Naive thymus-derived CD8-positive, alpha-beta T cell (primary cell): Measurements from ENCODE around the gene DCLK1. TPM values are rescaled to one million over a fixed set of nuclear protein-coding genes. Genes with fewer than 3 reads are reported as not detected.
"Not testable (repeated sequence)": the region's sequence is repeated elsewhere in the genome, so short reads cannot be mapped to it uniquely, and the experiment has no call there.

Experiments
- ATAC-seq, 2 donors: fragments of 150-1000 bp; cut with Tn5 transposase in 1 of 2; sonication (Bioruptor Pico), chemical (Tn5 transposase) in 1 of 2; 1 replicate in 1 of 2; 2 replicates in 1 of 2; pipeline ENCODE4 v1.10.0; 2021; ENCODE audit warnings: mild to moderate bottlenecking in 2 of 2, moderate library complexity in 2 of 2
- POLR2A ChIA-PET: fragments of 350-600 bp; sonication (Branson Sonifier 250); formaldehyde crosslinking; loops from one replicate; lab custom pipeline; 2021; ENCODE audit warnings: antibody characterized with exemption; lab: Charles Lee
- DNase-seq, 10 donors: peaks; one replicate each; pipeline versions ENCODE4 v3.0.0 to v3.0.0-alpha.2; 2020 to 2022
- H3K27ac Mint-ChIP-seq, 10 donors: one replicate each; pipeline ENCODE4 v1.8.0; 2020 to 2022; ENCODE audit warnings: mild to moderate bottlenecking in 10 of 10, mixed read lengths in 10 of 10, moderate library complexity in 4 of 10, inconsistent platforms in 1 of 10
- H3K27me3 Mint-ChIP-seq, 5 donors: one replicate each; pipeline ENCODE4 v1.8.0; 2021 to 2022; ENCODE audit warnings: mixed read lengths in 5 of 5
- H3K36me3 Mint-ChIP-seq, 3 donors: one replicate each; pipeline ENCODE4 v1.8.0; 2020 to 2022; ENCODE audit warnings: mixed read lengths in 3 of 3, mild to moderate bottlenecking in 2 of 3, inconsistent platforms in 1 of 3
- H3K4me1 Mint-ChIP-seq, 4 donors: one replicate each; pipeline ENCODE4 v1.8.0; 2021 to 2022; ENCODE audit warnings: mixed read lengths in 4 of 4
- H3K4me3 Mint-ChIP-seq, 10 donors: one replicate each; pipeline ENCODE4 v1.8.0; 2020 to 2022; ENCODE audit warnings: mild to moderate bottlenecking in 10 of 10, mixed read lengths in 10 of 10, moderate library complexity in 6 of 10, inconsistent platforms in 1 of 10
- H3K9me3 Mint-ChIP-seq, 9 donors: one replicate each; pipeline ENCODE4 v1.8.0; 2020 to 2022; ENCODE audit warnings: mixed read lengths in 9 of 9, mild to moderate bottlenecking in 3 of 9, inconsistent platforms in 1 of 9, moderate library complexity in 1 of 9
- polyA plus RNA-seq, 3 donors: library from polyadenylated mRNA; unstranded; fragments of 300-500 nt; fragmentation: Illumina TruSeq; gene quantifications; one replicate each; pipeline ENCODE4 v1.2.3, GENCODE V29; 2021
- total RNA-seq, 8 experiments: library from RNA in 2 of 8; stranded (reverse) in 2 of 8; gene quantifications; one replicate each; pipeline ENCODE4 v1.2.3 and lab custom pipeline; 2021 to 2026

DCLK1 gene
- total and polyA plus RNA-seq, 5 experiments from 2014 or later = not detected

- POLR2A ChIA-PET = no interaction called here
- DNase-seq (no peak), ATAC-seq (no peak)
- no peaks in the 10 kb centered on the region for H3K36me3 Mint-ChIP-seq
- H3K4me1 Mint-ChIP-seq = no peaks in the 10 kb centered on the region
- H3K4me3 Mint-ChIP-seq = no peak overlapping the region
- no peak overlapping the region for H3K27ac Mint-ChIP-seq
- H3K9me3 Mint-ChIP-seq = peaks cover 0 to 18% (median 2%) of the 10 kb centered on the region in 9 donors
- peaks cover 0 to 7% (median 0%) of the 10 kb centered on the region in 5 donors for H3K27me3 Mint-ChIP-seq
These were observed 58.8 kb downstream of the DCLK1 start for GRCh38 chr13:36072152-36072935.

DNA sequence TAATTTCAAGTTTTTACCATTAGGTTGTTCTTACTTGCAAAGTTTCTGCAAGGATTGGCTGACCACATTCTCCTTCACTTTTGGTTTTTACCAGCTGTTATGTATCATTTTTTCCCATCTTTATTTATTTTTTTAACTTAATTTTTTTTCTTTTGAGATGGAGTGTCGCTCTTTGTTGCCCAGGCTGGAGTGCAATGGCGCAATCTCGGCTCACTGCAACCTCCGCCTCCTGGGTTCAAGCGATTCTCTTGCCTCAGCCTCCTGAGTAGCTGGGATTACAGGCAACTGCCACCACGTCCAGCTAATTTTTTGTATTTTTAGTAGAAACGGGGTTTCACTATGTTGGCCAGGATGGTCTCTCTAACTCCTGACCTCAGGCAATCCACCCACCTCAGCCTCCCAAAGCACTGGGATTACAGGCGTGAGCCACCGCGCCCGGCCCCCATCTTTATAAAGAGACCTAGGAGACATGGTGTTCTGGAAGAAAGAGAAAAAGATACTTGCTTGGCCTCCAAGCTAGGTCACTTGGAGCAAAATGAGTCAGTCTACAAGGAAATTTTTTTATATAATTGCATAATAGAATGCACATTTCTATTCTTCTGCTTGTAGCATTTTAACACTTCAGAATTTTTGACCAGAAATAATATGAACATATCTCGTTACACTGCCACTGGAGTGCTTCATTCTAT, 60.5 kb downstream of the DCLK1 start:
- H3K27ac Mint-ChIP-seq, DNase-seq, H3K4me1 Mint-ChIP-seq, H3K27me3 Mint-ChIP-seq, H3K4me3 Mint-ChIP-seq, H3K36me3 Mint-ChIP-seq, POLR2A ChIA-PET, ATAC-seq: not testable (repeated sequence)
- peaks cover 0 to 22% (median 2%) of the 10 kb centered on the region in 9 donors for H3K9me3 Mint-ChIP-seq

GRCh38 chr13:36069881-36070366, 61.3 kb downstream of the DCLK1 start:
- Mint-ChIP-seq H3K36me3 (no peaks in the 10 kb centered on the region), H3K4me3 (no peak overlapping the region), H3K9me3 (peaks cover 0 to 22% (median 2%) of the 10 kb centered on the region in 9 donors), H3K27me3 (peaks cover 0 to 7% (median 0%) of the 10 kb centered on the region in 5 donors), H3K27ac (no peak overlapping the region), H3K4me1 (no peaks in the 10 kb centered on the region)
- DNase-seq = no peak
- POLR2A ChIA-PET = no interaction called here
- no peak for ATAC-seq

DNA sequence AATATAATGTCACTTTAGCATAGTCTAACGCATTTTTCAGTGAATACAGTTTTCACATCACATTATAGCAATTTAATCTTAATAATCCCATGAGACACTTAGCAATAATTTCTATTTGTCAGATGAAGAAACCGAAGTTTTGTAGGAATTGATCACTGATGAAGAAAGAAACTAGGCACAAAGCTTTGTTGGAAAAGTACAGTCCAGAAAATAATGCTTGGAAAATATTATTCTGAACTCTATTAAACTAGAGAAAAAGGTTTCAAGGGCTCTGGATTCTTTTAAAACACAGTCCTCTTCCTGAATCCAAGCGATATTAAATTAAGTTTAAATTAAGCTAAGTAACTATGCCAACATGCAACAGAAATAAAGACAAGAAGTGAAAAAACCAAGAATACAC, 62.2 kb downstream of the DCLK1 start:
- POLR2A ChIA-PET = no interaction called here
- no peak for DNase-seq
- Mint-ChIP-seq H3K9me3 (peaks cover 0 to 22% (median 0%) of the 10 kb centered on the region in 9 donors), H3K27ac (no peak overlapping the region), H3K4me3 (no peak overlapping the region), H3K27me3 (peaks cover 0 to 7% (median 0%) of the 10 kb centered on the region in 5 donors), H3K4me1 (no peaks in the 10 kb centered on the region), H3K36me3 (no peaks in the 10 kb centered on the region)
- ATAC-seq = no peak

DNA sequence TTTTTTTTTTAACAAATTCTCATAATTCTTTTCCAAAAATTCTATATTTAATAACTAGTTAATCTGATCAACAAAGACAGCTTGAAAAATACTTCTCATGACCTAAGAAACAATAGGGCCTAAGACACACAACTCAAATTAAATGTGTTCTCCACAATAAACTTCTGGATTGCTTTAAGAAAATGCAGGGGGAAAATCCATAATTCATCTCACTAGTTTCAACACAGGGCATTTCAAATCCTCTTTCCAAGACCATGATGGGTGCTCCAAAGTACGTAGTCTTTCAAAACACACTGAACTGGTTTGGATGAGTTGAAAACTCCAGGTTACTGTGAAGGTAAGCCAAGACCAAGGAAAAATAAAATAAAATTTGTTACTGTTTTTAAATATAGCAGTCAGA, 62.6 kb downstream of the DCLK1 start:
- ATAC-seq = no peak
- peaks cover 0 to 17% (median 0%) of the 10 kb centered on the region in 9 donors for H3K9me3 Mint-ChIP-seq
- no peak overlapping the region for H3K4me3 Mint-ChIP-seq
- POLR2A ChIA-PET = no interaction called here
- peaks cover 0 to 7% (median 0%) of the 10 kb centered on the region in 5 donors for H3K27me3 Mint-ChIP-seq
- H3K4me1 Mint-ChIP-seq = no peaks in the 10 kb centered on the region
- DNase-seq = no peak
- H3K27ac Mint-ChIP-seq = no peak overlapping the region
- no peaks in the 10 kb centered on the region for H3K36me3 Mint-ChIP-seq

GRCh38 chr13:36067746-36068381, 63.3 kb downstream of the DCLK1 start:
- no peak overlapping the region for H3K27ac Mint-ChIP-seq
- no peaks in the 10 kb centered on the region for H3K36me3 Mint-ChIP-seq
- POLR2A ChIA-PET = no interaction called here
- H3K9me3 Mint-ChIP-seq = peaks cover 0 to 11% (median 0%) of the 10 kb centered on the region in 9 donors
- peaks cover 0 to 7% (median 0%) of the 10 kb centered on the region in 5 donors for H3K27me3 Mint-ChIP-seq
- no peak for ATAC-seq
- no peak overlapping the region for H3K4me3 Mint-ChIP-seq
- no peaks in the 10 kb centered on the region for H3K4me1 Mint-ChIP-seq
- DNase-seq = no peak

DNA sequence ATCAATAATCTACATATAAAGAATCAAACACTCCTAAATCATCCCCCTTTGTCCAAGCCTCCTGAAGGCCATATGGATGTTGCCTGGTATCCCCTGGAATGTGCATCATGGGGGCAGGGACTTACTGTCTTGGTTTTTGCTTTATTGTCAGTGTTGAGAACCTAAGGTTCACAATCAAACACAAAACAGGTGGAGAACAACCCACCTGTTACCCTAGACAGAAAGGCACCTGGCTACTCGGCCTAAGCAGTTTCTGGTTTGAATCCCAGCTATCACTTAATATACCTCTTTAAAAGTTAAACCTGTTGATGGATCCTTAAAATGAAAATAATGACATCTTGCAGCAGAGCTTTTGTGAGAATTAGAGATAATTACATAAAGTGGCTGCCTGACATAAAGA, 68.9 kb downstream of the DCLK1 start:
- Mint-ChIP-seq H3K9me3 (peaks cover 0 to 10% (median 0%) of the 10 kb centered on the region in 9 donors), H3K36me3 (no peaks in the 10 kb centered on the region), H3K4me1 (no peaks in the 10 kb centered on the region), H3K4me3 (no peak overlapping the region), H3K27me3 (peaks cover 0 to 4% (median 0%) of the 10 kb centered on the region in 5 donors), H3K27ac (no peak overlapping the region)
- no peak for ATAC-seq
- POLR2A ChIA-PET = no interaction called here
- no peak for DNase-seq

DNA sequence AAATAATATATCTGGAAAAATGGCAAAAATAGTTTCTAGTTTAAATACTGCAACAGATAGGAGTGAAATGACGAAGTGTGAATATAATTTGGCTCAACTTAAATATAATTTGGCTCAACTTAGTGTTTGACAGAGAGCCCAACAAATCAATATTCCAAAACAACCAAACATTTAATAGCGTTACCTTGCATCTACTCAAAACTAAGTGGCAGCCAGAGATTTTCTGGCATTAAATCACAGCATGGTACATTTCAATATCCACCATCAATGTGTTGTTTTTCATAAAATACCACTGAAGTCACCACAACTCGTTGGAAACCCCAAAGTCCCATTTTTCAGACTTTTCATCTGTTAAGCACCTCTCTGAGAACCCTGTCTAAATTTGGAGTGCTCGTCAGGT, 69.6 kb downstream of the DCLK1 start:
- no peak overlapping the region for H3K27ac Mint-ChIP-seq
- DNase-seq (no peak), ATAC-seq (no peak)
- H3K4me3 Mint-ChIP-seq = no peak overlapping the region
- H3K36me3 Mint-ChIP-seq = no peaks in the 10 kb centered on the region
- peaks cover 0 to 4% (median 0%) of the 10 kb centered on the region in 5 donors for H3K27me3 Mint-ChIP-seq
- H3K4me1 Mint-ChIP-seq = no peaks in the 10 kb centered on the region
- H3K9me3 Mint-ChIP-seq = peaks cover 0 to 11% (median 0%) of the 10 kb centered on the region in 9 donors
- POLR2A ChIA-PET = no interaction called here

- POLR2A ChIA-PET = no interaction called here
- no peak overlapping the region for H3K4me3 Mint-ChIP-seq
These were observed 70.1 kb downstream of the DCLK1 start for GRCh38 chr13:36061054-36061453.

DNA sequence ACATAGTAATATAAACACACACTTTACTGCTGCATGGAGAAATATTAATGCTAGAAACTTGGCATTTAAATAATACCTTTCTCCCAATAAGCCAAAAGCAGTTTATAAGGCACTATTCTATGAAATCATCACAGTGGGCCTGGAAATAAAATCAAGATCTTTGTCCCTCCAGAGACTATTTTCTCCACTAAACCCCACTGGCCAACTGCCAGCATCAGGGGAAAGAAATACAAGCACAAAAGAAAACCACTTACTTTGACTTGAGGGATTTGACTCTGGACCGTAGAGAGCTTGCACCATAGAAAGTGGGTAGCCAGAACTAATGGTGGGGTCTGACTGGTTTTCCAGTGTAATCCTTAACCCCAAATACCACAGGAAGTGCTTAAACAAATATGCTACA, 71.9 kb downstream of the DCLK1 start:
- Mint-ChIP-seq H3K4me3 (no peak overlapping the region), H3K27ac (no peak overlapping the region), H3K36me3 (no peaks in the 10 kb centered on the region), H3K9me3 (peaks cover 0 to 8% (median 0%) of the 10 kb centered on the region in 9 donors), H3K27me3 (peaks cover 0 to 4% (median 0%) of the 10 kb centered on the region in 5 donors), H3K4me1 (no peaks in the 10 kb centered on the region)
- no peak for ATAC-seq
- DNase-seq = no peak
- POLR2A ChIA-PET = no interaction called here

More at GRCh38 chr13:36061054-36061453, 70.1 kb downstream of the DCLK1 start:
- ATAC-seq = no peak
- H3K4me1 Mint-ChIP-seq = no peaks in the 10 kb centered on the region
- DNase-seq = no peak
- H3K27ac Mint-ChIP-seq = no peak overlapping the region
- H3K27me3 Mint-ChIP-seq = peaks cover 0 to 4% (median 0%) of the 10 kb centered on the region in 5 donors
- peaks cover 0 to 8% (median 0%) of the 10 kb centered on the region in 9 donors for H3K9me3 Mint-ChIP-seq
- H3K36me3 Mint-ChIP-seq = no peaks in the 10 kb centered on the region

DNA sequence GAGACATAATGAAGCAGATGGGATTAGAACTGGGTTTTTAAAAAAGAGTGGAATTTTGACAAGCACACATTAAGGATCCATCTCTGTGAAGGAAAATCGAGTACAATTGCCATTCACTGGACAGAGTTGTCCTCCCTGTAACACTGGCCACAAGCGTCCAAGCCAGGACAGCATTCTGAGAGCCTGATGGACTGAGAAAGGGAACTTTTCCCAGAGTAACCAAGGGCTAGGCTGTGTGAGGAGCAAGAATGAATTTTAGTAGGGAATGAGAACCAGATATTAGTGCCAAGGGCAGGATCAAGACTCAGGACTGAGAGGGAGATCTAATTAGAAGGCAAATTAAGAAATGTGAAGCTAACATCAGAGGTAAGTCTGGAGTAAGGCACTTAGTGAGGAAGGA, 73.1 kb downstream of the DCLK1 start:
- ATAC-seq (no peak), DNase-seq (no peak)
- H3K9me3 Mint-ChIP-seq = peaks cover 0 to 10% (median 0%) of the 10 kb centered on the region in 9 donors
- H3K4me3 Mint-ChIP-seq = no peak overlapping the region
- H3K36me3 Mint-ChIP-seq = no peaks in the 10 kb centered on the region
- H3K4me1 Mint-ChIP-seq = no peaks in the 10 kb centered on the region
- POLR2A ChIA-PET = no interaction called here
- H3K27me3 Mint-ChIP-seq = peaks cover 0 to 4% (median 0%) of the 10 kb centered on the region in 5 donors
- H3K27ac Mint-ChIP-seq = no peak overlapping the region

DNA sequence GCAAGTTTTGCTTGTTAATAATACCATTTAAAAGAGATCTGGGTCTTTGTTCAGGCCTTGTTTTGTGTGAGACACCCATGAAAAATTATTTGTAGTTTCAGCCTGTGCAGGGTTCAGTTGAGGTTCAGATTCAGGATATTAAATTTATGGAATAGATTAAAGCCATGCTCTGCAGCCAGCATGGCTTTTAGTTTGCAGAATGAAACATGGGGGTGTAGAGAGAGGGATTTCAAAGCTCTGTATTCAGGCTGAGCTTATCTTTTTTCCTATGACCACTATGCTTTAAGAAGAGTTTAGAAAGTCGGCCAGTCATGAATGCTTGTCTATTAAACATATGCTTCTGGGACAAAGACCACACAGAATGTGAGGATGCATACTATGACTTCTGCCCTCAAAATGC, 73.6 kb downstream of the DCLK1 start:
- ATAC-seq (no peak), DNase-seq (no peak)
- H3K36me3 Mint-ChIP-seq = no peaks in the 10 kb centered on the region
- no peak overlapping the region for H3K27ac Mint-ChIP-seq
- no peaks in the 10 kb centered on the region for H3K4me1 Mint-ChIP-seq
- H3K9me3 Mint-ChIP-seq = peaks cover 0 to 12% (median 0%) of the 10 kb centered on the region in 9 donors
- peaks cover 0 to 4% (median 0%) of the 10 kb centered on the region in 5 donors for H3K27me3 Mint-ChIP-seq
- POLR2A ChIA-PET = no interaction called here
- no peak overlapping the region for H3K4me3 Mint-ChIP-seq

DNA sequence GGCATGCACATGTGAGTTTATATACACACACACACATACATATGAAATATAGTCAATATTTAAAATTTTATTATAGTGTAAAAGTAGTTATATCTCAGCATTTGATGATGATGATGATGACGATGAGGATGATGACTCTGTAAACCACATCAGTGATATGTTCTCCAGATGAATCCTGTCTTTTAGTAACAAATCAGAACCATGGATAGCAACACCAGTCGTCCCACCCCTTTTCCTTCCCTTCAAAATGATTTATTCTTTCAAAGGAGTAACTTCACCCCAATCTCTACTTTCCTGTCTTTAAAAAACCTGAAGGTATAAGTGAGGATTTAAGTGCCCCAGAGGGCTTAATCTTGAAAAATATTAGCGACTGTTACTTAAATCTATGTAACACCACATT, 74.1 kb downstream of the DCLK1 start:
- Mint-ChIP-seq H3K36me3 (no peaks in the 10 kb centered on the region), H3K9me3 (peaks cover 0 to 12% (median 0%) of the 10 kb centered on the region in 9 donors), H3K27ac (no peak overlapping the region), H3K4me3 (no peak overlapping the region), H3K4me1 (no peaks in the 10 kb centered on the region), H3K27me3 (peaks cover 0 to 4% (median 0%) of the 10 kb centered on the region in 5 donors)
- DNase-seq = no peak
- POLR2A ChIA-PET = no interaction called here
- ATAC-seq = no peak
